NB4 (cell line): Measurements from ENCODE around the gene DPPA2.

Source experiments
- POLR2A ChIP-seq: IDR thresholded peaks from 2 replicates; pipeline ENCODE4 v1.6.1; 2011; ENCODE audit warnings: mild to moderate bottlenecking; ENCODE audit not compliant: insufficient read length; ENCODE audit errors: extremely low read depth
- TF ChIP-seq, protein P1 (sequence below): IDR thresholded peaks from one replicate; pipeline ENCODE4 v1.5.1; 2012; ENCODE audit warnings: low read depth, low read length
- TF ChIP-seq, protein P2 (sequence below): IDR thresholded peaks from 2 replicates; pipeline ENCODE4 v1.6.1; 2011; ENCODE audit warnings: low read depth, low read length

DNA sequence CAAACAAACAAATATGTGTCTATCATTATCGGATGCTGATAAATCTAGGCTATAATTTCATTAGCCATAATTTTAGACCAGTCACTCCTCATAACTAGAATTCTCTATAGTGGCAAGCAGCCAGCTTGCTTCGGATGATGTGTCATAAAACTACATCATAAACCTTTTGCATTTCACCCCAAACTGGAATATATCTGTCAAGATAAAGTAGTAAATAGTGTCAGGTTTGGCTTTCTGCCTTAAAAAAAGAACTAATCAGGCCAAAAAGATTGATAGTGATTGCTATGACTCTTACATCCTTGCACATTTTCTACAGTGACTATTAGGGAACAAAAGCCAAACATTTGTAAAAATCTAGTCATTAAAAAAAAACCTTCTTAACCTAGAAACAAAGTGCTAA is 51.0 kb downstream of the DPPA2 start:
- TF ChIP-seq, protein P1, sequence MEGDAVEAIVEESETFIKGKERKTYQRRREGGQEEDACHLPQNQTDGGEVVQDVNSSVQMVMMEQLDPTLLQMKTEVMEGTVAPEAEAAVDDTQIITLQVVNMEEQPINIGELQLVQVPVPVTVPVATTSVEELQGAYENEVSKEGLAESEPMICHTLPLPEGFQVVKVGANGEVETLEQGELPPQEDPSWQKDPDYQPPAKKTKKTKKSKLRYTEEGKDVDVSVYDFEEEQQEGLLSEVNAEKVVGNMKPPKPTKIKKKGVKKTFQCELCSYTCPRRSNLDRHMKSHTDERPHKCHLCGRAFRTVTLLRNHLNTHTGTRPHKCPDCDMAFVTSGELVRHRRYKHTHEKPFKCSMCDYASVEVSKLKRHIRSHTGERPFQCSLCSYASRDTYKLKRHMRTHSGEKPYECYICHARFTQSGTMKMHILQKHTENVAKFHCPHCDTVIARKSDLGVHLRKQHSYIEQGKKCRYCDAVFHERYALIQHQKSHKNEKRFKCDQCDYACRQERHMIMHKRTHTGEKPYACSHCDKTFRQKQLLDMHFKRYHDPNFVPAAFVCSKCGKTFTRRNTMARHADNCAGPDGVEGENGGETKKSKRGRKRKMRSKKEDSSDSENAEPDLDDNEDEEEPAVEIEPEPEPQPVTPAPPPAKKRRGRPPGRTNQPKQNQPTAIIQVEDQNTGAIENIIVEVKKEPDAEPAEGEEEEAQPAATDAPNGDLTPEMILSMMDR = no peak
- TF ChIP-seq POLR2A = no peak
- TF ChIP-seq, protein P2, sequence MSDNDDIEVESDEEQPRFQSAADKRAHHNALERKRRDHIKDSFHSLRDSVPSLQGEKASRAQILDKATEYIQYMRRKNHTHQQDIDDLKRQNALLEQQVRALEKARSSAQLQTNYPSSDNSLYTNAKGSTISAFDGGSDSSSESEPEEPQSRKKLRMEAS = no peak
